G401.6 (cell line): Measurements from ENCODE around the gene RBM33.

ENCODE experiments used
- FAIRE-seq: peaks from 2 replicates; lab custom pipeline; 2012; peaks lifted over from hg19 to GRCh38; lab: Jason Lieb, UNC

Gene RBM33

GRCh38 chr7:155796381-155797261 lies 152.2 kb downstream of the RBM33 start:
- FAIRE-seq, result no peak

- FAIRE-seq, result no peak
These were observed 153.1 kb downstream of the RBM33 start for GRCh38 chr7:155797262-155798250.

- no peak for FAIRE-seq
These were observed 154.4 kb downstream of the RBM33 start for GRCh38 chr7:155798673-155799439.

DNA sequence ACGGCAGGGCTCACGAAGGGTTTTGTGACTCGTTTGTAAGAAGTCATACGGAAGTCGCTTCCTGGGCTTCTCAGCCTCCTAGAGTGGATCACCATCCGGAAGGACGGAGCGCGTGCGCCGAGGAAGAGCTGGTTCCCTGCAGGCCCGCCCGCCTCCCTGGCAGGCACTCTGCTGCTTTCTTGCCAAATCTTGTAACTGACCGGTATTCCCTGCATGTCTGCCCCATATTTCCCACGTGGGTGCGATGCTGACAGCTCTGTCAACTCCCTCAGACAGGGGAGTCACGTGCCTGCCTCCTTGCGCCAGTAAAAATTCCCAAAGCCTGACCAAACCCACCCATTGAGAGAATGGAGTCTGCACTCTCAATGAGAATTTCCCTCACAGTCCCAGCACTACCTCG lies 155.1 kb downstream of the RBM33 start:
- FAIRE-seq, result no peak

DNA sequence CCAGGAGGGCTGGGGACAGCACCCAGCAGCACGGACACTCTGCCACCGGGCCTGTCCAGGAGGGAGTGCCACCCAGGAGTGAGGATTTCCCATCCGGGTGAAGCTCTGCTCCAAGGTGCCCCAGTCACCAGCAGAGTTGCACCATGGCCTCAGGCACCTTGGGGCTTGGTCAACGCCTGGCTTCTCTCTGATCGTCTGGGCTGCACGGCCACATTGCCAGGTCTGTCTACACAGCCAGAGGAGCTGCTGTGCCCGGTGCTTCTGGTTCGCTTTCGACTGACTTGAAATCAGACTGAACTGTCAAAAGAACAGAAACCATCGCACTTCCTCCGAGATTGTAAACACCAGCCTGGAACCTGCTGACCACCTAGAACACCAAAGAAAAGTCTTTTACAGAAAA lies 155.8 kb downstream of the RBM33 start:
- FAIRE-seq, result no peak

- no peak for FAIRE-seq
These were observed 156.3 kb downstream of the RBM33 start for GRCh38 chr7:155800741-155801267.

DNA sequence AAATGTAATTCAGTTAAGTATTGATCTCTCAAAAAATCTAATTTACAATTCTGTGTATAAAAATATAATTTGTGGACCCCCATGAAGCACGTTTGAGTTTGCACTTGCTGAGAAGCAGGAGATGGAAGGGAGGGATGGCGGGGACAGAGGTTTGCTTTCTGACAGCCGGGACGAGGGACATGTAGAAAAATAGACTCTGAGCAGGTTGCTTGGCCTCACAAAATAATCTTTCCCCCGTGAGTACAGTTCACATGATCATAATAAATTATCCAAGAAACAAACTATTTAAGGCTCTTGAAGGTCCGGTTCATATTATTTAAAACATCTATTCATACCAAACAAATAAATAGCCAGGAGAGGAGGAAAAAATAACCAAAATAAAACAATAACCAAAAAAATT lies 157.8 kb downstream of the RBM33 start:
- FAIRE-seq, result no peak

DNA sequence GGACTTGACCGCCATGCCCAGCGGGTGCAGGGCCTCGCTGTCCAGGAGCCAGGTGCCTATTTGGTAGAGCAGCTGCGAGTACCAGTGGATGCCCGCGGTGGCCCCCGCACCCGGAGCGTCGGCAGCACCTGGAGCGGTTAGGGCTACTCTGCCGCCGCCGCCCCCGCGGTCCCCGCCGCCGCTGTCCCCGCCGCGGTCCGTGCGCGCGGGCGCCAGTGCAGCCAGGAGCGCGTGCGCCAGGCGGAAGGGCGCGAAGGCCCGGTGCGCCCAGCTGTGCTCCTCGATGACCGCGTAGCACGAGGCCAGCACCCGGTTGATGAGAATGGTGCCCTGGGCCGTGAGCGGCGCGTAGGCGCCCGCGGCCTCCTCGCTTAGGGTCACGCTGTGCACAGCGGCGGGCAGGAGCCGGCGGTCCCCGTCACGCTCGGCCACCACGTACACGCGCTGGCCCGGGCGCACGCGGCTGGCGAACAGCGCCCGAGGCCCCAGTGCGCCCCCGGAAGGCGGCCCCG lies 158.5 kb downstream of the RBM33 start:
- no peak for FAIRE-seq

DNA sequence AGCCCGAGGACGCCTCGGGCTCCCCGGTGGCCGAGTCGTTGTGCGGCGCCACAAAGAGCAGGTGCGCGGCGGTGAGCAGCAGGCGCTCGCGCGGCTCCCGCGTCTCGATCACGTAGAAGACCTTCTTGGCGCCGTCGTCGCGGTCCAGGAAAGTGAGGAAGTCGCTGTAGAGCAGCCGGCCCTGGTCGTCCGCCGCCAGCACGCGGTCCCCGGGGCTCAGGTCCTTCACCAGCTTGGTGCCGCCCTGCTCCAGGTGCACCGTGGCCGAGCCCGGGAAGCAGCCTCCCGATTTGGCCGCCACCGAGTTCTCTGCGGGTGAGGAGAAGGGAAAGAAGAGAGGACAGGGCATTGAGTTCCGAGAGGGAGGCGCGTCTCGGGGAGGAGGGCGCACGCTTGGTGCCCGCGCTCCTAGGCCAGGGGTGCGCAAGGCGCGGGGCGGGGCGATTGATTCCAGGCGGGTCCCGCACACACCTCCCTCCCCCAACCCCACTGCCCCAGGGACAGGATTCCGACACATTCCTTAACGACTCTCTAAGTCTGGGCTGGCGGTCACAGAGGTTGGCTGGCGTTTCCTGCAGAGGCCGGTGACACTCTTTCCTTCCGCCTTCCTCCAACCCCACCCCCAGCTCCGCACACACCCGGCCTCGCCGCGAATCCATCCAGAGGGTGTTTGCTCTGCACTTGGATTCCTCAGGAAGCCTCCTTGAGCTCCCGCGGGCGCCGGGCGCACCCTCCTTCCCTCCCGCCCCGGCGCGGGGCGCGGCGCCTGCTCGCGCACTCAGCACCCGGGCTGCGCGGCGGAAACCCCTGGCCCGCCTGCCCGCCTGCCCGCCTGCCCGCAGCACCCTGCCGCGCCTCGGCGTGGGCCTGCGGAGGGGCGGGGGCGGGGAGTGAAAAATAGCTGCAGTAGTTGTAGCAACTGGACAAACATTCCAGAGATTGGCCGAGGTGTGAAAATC lies 159.2 kb downstream of the RBM33 start:
- FAIRE-seq, result no peak

GRCh38 chr7:155804431-155804831 lies 160.0 kb downstream of the RBM33 start:
- FAIRE-seq, result no peak

DNA sequence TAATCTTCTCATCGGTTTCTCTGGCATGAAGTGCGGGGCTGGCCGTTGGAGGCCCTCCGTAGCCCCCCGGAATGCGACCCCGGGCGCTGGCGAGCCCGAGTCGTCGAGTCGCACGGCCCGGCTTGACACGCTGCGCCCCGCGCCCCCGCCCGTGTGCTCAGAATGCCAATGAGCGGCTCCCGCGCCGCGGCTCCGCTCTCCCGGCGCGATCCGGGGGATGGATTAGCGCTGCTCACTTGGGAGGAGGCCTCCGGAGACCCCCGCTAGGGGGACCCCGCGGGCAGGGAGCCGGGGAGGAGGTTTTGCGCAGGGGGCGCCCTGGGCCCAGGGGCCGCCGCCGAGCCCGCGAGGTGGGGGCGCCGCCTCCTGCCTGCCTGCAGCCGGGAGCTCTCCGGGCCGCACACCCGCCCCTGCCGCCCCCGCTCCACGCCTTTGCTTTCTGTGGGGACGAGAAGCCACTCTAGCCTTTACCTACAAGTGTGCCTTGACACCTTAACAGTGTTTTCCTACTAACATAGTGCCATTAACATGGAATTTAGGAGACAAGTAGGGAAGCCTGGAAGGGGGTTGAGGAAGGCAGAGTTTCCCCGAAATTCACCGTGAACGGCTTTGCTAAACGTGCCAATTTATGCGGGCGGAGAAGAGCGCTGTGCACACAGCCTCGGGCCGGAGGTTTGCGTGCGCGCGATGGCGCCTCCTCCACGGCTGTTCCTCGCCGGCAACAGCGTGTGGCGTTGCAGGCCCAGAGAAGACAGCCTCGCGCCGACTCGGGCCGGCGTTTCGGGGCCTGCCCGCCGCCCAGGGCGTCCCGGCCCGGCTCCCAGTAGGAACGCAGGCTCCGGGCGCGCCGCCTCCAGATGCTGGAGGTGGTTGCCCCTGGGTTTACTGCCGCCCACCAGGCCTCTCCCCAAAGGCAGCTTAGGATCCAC lies 160.7 kb downstream of the RBM33 start:
- no peak for FAIRE-seq

DNA sequence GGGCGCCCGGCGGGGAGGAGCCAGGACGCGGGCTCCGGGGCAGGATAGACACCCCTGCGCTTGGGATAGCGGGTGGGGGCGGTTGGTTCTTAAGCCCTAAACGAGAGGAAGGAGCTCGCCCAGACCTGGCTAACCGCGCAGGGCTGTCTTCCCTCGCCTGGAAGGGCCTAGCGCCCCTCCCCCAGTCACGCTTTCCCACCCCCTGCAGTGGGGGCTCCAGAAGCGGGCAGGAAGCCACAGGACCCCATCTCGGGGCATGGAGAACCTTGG lies 161.3 kb downstream of the RBM33 start:
- FAIRE-seq, result no peak

- no peak for FAIRE-seq
These were observed 161.8 kb downstream of the RBM33 start for GRCh38 chr7:155806096-155806871.

DNA sequence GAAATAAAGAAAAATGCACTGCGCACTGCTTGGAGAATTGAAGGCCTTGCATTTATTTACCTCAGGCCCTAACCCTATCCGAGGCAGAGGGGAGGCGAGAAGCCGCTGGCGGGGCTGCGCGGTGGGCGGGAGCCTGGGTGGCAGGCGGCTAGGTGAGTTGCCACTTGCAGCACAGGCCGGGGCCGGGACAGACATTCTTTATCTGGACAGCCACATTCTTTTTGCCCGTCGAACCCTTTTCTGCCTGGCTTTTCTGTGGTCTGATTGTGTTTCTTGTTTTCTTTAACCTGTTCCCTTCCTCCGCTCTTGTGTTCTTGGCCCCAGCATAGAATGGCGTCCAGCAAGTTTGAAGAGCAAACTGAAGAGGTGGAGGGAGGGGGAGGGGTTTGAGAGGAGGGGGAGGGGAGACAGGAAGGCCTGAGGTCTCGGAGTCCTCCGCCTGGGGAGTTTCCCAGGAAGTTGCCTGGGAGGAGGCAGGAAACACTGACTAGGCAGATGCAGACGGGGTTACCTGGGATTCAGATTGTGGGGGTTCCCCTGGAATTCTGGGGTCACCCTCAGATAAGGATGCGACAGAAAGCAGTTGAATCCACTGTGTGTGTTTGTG lies 162.7 kb downstream of the RBM33 start:
- FAIRE-seq, result no peak

DNA sequence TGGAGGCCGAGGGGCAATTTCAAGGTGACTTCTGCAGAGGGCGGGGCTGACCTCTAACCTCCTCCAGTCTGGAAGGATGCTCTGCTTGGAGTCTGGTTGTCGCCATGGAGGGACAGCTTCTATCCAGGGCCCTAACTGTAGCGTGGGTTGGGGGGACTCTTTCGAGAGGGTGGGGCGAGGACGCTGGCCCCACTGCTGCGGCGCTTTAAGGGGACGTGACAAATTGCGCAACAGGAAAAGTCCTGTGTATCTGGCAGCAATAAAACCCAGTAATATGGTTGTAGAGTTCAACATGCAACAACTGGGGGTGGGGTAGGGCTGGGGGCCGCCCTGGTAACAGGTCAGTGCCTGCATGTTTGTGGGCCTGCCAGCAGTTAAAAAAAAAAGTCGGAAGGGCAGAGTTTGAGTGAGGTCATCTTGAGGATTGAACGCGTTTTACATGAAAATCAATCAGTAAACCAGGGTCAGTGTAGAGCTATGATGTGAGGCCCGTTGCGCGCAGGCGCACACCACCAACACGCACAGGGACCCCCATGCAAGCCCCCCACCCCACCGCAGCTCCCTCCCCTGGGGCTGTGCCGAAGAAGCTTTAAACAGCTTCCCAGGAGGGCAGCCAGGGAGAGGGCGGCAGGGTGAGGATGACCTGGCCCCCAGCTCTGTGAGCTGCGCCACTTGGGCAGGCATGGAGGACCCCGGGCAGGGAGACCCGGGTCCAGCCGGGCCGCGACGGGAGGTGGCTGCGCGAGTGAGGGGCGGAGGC lies 163.5 kb downstream of the RBM33 start:
- FAIRE-seq, result no peak

DNA sequence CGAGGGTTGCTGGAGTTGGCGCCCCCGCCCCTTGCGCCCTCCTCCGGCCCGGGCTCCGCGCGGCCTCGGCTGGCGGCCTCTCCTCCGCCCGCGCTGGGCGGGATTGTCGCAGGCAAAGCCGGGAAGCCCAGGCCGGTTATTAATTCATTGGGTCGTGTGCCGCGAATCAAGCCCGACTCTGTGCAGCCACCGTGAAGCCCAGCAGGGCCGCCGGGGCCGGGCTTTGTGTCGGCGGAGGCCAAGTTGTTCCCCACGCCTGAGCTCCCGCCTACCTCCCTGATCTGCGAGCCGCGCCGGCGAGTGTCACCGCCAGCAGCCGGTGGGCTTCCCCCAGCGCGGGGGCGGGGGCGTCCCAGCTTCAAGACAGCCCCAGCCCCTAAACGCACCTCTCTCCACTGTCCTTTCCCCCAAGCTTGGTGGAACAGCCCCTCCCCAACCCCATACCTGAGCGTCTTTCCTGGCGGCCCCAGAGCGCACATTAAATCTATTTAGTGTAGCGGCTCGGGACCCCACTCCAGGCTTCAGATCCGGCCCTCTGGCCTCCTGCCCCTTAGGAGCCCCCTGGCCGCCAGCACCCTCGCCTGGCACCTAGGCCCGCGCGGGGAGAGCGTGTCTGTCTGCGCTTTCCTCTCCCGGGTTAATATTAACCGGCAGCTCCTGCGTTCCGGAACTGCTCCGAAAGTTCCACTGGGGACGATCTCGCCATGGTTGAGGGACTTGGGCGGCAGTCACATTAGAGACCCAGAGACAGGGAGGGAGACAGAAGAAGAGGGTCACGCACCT lies 164.3 kb downstream of the RBM33 start:
- FAIRE-seq, result no peak
